Fibroblast of skin of abdomen (primary cell): ENCODE results near the gene PARD6A.
"Not testable (repeated sequence)": the region's sequence is repeated elsewhere in the genome, so short reads cannot be mapped to it uniquely, and the experiment has no call there.

Source experiments
- DNase-seq: peaks from one replicate; pipeline ENCODE4 v3.0.0-alpha.2; 2013

Gene PARD6A

GRCh38 chr16:67667453-67667816 is 6.7 kb downstream of the PARD6A start:
- DNase-seq: no peak

- peak; percentile 91 for DNase-seq
Observed at GRCh38 chr16:67667817-67668494, 7.2 kb downstream of the PARD6A start.

GRCh38 chr16:67668495-67669157 is 7.9 kb downstream of the PARD6A start:
- no peak for DNase-seq

GRCh38 chr16:67669499-67670101 is 8.8 kb downstream of the PARD6A start:
- no peak for DNase-seq

- no peak for DNase-seq
Observed at GRCh38 chr16:67672306-67672705, 11.5 kb downstream of the PARD6A start.

- DNase-seq: peak; percentile 55
Observed at GRCh38 chr16:67672739-67673662, 12.2 kb downstream of the PARD6A start.

- peak; percentile 11 for DNase-seq
Observed at GRCh38 chr16:67673712-67674580, 13.2 kb downstream of the PARD6A start.

GRCh38 chr16:67674851-67675578 is 14.3 kb downstream of the PARD6A start:
- no peak for DNase-seq

- no peak for DNase-seq
Observed at GRCh38 chr16:67675579-67675935, 14.8 kb downstream of the PARD6A start.

GRCh38 chr16:67675999-67676398 is 15.2 kb downstream of the PARD6A start:
- no peak for DNase-seq

- no peak for DNase-seq
Observed at GRCh38 chr16:67676516-67676915, 15.8 kb downstream of the PARD6A start.

- DNase-seq: no peak
Observed at GRCh38 chr16:67676939-67677338, 16.2 kb downstream of the PARD6A start.

- DNase-seq: no peak
Observed at GRCh38 chr16:67677712-67678111, 17.0 kb downstream of the PARD6A start.

- no peak for DNase-seq
Observed at GRCh38 chr16:67678354-67679023, 17.7 kb downstream of the PARD6A start.

- no peak for DNase-seq
Observed at GRCh38 chr16:67679935-67680897, 19.5 kb downstream of the PARD6A start.

- DNase-seq: no peak
Observed at GRCh38 chr16:67683767-67684166, 23.0 kb downstream of the PARD6A start.

GRCh38 chr16:67685388-67686112 is 24.8 kb downstream of the PARD6A start:
- no peak for DNase-seq

- DNase-seq: not testable (repeated sequence)
Observed at GRCh38 chr16:67693517-67694285, 32.9 kb downstream of the PARD6A start.
